CD1c-positive myeloid dendritic cell (primary cell): Measurements from ENCODE around the gene PLIN4.
A peak's percentile ranks its signal among the peaks of the same experiment; 100 is the strongest.

ENCODE experiments used
- DNase-seq: peaks from one replicate; pipeline ENCODE4 v3.0.0-alpha.2; 2016; ENCODE audit errors: extremely low spot score

PLIN4 gene

DNA sequence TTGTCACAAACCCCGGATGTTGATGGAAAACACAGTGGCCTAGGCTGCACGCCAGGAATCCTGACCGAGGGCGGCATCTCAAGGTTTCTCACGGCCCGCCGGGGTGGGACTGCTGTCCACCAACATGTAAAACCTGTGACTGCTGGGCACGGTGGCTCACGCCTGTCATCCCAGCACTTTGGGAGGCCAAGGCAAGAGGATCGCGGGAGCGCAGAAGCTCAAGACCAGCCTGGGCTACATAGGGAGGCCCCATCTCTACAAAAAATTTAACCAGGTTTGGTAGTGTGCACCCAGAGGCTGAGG is 11.2 kb downstream of the PLIN4 start:
- no peak for DNase-seq

DNA sequence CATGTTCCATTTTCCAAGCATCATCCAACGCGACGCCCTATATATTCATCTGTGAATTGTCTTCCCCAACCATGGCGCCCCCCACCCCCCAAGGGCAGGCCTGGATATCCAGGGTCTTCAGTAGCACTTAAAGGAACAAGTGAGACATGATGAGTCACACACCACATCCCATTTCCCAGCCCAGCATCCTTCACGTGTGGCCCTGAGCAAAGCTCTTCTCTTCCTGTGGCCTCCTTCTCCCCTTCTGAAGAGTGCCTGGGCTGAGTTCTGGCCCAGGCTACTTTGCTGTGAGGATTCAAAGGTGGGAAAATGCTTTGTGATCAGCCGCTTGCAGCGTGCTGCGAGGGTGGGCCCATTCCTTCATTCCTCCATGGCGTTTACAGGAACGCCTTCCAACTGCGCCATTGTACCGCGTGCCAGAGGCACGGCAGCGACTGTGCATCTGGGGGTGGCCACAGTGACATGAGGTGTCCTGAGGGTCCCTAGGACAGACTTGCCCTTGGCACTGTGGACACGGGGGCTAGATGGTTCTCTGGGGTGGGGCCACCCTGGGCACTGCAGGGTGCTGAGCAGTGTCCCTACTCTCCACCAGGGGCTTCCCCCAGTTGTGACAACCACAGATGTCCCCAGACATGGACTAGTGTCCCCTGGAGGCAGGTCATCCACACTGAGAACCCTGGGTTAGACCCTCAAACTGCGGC is 11.7 kb downstream of the PLIN4 start:
- DNase-seq, result peak; percentile 38

DNA sequence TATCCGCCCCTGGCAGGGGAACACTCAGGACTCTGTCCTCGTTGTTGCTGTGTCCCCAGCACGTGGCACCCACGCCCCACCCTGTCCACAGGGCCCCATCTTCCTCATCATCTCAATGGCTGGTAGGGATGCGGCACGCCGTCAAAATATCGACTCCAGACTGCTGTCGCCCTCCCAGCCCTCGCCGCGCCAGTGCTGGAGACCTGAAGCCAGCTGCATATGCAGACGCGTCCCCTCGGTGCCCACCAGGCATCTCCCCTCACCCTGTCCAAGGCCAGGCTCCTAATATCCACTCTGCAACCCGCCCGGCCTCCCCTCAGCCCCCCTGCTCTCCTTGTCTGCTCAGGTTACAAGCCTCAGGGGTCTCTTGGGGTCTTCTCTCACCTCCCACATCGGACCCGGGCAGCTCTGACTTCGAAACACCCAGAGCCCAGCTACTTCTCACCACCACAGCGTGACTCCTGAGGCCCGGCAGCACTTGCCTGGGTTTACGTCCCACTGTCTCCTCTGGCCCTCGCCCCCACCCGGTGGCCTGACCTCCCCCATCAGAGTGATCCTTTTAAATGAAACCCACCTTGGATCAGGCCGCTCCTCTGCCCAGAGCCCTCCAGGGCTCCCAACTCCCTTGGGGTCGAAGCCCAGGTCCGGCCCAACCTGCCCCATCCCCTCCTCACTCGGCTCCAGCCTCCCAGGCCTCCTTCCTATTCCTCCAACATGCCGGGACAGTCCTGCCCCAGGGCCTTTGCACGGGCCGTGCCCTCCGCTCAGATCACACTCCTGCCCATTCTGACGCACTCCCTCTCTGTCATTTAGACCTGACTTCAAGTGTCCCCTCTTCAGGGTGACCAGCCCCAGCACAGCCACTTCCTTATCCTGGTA is 12.5 kb downstream of the PLIN4 start:
- no peak for DNase-seq

DNA sequence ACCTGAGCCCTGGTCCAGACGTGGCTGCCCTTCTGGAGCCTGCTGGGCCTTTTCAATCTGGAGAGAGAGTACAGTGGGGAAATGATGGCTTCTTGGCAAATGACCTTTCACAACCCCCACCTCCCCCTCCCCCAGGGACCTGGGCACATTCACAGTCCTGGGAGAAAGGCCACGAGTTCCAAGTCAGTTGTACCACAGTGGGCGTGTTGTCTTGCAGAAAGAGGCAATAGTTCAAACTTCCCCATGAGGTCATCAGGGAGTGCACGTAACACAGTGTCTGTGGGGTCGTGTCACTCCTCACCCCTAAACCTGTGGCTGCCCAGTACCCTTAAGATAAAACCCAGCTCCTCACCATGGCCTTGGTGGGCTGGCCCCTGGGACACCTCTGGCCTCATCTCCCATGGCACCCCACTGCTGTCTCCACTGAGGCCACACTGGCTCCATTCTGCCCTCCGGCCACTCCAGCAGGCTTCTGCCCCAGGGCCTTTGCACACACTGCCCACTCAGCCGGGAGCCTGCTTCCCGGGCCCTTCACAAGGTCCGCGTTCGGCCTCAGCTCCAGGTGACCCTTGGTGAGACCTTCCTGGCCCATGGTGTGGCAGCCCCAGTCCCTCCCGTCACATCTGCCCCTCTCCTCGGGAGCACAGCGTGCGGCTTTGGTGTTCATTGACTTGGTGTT is 13.3 kb downstream of the PLIN4 start:
- DNase-seq, result peak; percentile 74

DNA sequence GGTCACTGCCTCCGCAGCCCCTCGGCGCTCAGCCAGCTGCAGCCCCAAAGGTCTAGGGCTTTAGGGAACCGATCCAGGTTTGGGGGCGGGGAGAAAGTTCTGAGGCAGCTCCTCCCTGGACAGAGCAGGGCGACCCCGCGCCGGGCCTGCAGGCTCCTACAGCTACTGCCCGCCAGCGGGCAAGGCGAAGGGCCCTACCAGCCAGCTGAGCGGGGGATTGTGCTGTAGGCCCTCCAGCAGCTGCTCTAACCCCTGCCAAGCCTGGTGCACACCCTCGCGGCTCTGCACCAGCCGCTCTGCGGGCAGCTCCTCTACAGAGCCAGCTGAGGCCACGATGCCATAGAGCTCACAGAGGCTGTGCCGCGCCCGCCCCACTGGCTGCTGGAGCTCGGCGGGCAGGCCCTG is 14.0 kb downstream of the PLIN4 start:
- no peak for DNase-seq

DNA sequence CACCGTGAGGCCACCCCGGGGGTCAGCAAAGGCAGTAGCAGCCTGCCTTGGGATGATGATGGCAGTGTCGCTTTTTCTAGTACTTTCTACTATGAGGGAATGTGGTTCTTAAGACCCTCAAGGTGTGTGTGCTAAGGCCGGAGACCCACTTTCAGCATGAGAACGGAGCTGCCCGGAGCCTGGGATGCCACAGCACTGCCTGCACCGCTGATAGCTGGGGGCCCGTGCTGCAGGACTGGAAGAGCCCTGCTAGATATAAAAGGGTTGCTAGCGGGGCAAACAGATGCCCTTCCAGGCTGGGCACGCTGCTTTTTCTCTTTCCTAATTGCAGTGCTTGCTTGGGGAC is 14.5 kb downstream of the PLIN4 start:
- DNase-seq, result no peak

DNA sequence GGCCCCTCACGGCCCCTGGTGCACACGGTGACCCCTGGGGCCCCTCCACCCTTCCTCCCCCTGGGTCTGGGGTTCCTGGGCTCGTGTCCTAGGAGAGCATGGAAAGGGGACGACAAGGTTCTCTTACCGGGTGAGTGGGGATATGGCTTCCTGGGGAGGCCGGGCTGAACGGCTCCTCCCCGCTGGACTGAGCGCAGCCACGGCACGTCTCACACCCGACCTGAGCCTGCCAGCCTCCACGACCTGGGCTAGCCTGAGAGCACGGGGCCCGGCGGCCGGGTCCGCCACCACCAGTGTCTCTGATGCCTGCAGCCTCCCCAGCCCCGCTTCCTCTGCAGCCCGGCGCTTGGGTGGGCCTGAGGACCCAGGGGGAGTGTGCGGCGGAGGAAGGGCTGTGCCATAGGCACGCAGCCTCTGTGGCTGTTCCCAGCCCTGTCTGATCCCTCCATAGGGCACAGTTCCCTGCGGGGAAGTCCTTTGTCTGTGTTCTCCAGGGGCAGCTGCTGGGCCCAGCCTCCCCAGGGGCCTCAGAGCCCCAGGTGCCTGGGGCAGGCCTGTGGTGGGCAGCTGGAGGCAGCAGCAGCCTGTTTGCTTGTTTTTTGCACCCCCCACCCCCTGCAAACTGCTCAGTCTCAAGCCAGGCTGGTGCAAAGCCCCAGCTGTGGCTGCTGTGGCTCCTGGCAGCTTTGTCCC is 15.0 kb downstream of the PLIN4 start:
- DNase-seq, result no peak

DNA sequence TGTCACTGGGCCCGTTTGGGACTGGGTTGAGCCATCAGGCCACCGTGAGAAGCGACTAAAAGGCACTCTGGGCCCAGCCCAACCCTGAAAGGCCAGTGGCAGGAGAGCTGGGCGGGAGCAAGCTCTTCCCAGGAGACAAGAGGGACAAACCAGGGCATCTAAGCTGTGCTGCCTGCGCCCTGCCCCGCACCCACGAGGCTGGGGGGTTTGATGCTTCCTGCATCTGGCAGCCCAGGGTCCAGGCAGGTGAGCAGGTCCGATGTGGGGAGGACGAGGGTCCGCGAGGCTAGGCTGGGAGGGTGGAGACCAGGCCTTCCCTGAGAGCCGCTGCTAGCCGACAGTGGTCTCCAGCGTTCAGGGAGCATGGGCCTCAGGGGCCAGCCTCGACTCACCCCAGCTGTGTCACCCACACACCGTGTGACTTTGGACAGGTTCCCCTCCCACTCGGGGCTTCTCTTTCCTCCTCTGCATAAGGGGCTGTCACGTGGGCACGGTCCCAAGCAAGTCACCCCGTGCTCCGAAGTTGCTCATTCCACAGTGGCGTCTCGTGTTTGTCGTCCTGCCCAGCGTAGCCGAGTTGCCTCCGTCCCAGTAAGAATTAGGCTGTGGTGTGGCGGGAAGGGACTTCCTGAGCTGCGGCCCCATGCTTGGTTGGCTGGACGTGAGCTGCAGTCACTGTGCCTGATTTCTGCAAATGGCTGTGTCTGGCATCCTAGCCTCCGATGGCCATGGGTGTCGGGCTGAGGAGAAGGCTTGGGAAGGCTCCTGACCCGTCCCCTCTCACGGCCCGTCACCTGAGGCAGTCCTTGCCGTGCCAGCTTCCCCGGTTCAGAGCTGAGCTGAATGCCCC is 15.8 kb downstream of the PLIN4 start:
- DNase-seq, result no peak

DNA sequence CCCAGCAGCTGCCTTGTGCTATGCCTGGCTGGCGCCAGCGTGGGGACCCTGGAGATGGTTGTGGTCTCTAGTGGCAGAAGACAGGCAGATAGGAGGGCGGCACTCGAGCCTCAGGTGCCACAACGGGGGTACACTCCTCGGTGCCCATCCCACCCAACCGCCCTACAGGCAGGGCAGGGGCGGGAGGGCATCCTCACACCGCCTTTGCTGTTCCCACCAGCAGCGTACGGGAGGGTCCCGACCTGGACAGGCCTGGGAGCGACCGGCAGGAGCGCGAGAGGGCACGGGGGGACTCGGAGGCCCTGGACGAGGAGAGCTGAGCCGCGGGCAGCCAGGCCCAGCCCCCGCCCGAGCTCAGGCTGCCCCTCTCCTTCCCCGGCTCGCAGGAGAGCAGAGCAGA is 16.6 kb downstream of the PLIN4 start:
- no peak for DNase-seq

DNA sequence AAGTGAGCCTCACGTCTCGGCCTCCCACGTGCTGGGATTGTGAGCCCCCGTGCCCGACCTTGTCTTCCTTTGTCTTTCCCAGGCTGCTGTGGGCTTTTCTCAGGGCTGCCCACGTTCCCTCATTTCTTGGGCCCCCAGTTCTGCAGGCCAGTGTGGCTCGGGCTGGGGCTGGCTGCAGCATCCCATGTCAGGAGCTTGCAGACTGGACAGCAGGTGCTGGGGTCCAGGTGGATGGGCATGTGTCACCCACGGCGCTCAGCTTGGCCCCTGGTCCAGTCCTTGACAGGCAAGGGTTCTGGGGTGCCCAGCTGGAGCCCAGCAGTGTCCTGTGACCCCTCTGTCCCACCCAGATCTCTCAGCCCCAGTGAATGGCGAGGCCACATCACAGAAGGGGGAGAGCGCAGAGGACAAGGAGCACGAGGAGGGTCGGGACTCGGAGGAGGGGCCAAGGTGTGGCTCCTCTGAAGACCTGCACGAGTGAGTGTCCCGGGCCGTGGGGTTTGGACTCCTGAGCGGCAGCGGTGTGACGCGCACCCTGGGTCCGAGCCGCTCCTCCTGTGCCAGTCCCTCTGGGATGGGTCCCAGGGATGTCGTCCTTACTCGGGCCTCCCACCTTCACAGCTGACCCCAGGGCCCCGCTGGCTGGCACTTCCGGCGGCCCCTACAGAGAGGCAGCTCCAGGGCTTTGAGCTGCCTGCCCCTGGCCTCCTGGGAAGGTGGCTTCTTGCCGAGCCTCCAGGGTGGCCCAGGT is 17.3 kb downstream of the PLIN4 start:
- no peak for DNase-seq

DNA sequence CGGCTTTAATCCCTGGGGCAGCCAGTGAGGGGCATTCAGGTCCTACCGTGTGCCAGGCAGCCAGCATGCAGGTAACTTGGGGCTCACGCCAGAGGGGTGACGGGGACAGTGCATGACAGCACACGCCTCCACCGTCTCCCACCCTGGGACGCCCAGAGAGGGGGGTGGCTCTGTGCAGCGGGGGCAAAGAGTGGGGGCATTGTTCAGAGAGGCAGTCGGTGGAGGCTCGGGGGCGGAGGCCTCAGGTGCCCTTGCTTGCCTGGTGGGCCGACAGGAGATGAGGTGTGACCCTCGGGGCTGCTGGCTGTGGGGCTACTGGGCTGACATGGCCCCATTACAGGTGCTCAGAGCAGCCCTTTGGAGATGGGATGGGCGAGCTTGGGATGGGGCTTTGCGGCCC is 18.4 kb downstream of the PLIN4 start:
- DNase-seq, result no peak

DNA sequence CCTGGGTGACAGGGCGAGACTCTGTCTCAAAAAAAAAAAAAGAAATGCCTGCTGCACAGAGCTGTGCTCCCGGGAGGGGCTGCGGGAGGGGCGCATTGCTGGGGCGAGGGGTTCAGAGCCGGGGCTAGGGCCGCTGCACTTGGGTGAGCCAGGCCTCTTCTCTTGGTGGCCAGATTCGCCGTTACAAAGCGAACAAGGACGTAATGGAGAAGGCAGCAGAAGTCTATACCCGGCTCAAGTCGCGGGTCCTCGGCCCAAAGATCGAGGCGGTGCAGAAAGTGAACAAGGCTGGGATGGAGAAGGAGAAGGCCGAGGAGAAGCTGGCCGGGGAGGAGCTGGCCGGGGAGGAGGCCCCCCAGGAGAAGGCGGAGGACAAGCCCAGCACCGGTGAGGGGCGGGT is 19.0 kb downstream of the PLIN4 start:
- no peak for DNase-seq

DNA sequence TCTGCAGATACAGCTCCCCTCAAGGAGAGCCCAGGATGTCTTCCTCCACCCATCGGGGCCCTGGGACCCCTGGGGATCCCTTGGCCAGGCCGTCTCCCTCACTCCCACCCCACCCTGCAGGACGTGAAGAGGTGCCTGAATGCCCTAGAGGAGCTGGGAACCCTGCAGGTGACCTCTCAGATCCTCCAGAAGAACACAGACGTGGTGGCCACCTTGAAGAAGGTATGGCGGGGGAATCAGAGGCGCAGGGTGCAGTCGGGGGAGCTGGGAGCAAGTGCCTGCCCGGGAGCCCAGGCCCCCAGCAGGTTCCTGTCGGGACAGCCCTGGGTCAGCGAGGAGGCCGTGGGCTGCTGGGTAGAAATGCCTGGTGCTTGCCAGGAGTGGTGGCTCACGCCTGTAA is 19.6 kb downstream of the PLIN4 start:
- no peak for DNase-seq

DNA sequence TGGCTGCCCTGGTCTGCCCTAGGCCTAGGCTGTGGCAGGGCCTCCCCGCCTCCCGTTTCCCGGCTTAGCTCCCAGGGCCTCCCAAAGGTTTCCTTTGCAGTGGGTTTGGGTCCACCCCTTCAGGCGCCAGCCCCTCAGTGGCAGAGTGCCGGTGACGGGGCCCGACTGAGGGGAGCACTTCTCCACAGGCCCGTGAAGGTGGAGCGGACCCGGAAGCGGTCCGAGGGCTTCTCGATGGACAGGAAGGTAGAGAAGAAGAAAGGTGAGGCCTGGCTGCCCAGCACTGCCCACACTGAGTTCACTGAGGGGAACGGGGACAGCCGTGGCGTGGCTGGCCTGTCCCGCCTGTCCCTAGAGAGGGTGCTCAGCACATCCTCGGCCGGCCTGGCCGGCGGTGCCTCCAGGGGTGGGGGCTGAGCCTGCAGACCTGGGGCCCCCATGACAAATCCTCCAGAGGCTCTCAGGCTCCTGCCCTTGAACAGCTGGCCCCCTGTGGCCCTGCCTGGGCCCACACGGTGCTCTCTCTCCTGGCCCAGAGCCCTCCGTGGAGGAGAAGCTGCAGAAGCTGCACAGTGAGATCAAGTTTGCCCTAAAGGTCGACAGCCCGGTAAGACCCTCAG is 20.4 kb downstream of the PLIN4 start:
- DNase-seq, result no peak

DNA sequence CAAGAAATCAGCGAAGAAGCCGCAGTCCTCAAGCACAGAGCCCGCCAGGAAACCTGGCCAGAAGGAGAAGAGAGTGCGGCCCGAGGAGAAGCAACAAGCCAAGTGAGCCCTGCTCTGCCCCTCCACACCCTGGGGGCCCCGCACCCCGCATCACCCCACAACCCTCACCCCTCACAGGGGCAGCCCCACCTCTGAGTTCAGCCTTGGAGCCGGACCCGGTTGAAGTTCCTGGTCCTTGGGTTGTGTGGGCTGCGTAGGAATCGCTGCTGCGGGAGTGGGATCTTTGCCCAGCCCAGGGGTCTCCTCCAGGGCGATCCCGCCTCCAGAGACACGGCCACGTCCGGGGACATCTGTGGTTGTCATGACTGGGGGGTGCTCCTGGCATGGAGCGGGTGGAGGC is 22.0 kb downstream of the PLIN4 start:
- DNase-seq, result no peak

DNA sequence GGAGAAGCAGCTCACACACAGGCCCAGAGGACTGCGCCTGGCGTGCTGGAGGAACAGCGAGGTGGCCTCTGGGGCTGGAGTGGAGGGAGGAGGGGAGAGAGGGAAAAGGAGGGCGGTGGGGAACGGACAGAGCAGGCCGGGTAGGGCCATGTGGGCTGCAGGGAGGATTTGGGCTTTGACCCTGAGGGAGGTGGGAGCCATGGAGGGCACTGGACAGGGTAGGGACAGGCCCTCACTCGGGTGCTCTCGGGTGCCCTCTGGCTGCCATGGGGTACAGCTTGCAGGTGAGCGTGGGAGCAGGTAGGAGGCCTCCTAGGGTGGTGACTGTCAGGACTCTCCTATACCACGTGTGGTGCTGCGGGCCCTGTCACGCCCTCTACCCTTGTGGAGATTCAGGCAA is 22.8 kb downstream of the PLIN4 start:
- no peak for DNase-seq

DNA sequence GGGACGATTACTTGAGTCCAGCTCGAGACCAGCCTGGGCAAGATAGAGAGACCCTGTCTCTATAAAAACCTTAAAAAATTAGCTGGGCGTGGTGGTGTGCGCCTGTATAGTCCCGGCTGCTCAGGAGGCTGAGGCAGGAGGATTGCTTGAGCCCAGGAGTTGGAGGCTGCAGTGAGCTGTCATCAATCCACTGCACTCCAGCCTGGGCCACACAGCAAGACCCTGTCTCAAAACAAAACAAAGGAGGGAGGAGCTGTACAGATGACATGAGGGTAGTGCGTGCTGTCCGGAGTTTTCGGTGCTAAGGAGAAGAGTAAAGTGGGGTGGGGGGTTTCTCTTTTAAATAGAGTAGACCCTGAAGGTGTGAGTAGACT is 23.6 kb downstream of the PLIN4 start:
- DNase-seq, result no peak

DNA sequence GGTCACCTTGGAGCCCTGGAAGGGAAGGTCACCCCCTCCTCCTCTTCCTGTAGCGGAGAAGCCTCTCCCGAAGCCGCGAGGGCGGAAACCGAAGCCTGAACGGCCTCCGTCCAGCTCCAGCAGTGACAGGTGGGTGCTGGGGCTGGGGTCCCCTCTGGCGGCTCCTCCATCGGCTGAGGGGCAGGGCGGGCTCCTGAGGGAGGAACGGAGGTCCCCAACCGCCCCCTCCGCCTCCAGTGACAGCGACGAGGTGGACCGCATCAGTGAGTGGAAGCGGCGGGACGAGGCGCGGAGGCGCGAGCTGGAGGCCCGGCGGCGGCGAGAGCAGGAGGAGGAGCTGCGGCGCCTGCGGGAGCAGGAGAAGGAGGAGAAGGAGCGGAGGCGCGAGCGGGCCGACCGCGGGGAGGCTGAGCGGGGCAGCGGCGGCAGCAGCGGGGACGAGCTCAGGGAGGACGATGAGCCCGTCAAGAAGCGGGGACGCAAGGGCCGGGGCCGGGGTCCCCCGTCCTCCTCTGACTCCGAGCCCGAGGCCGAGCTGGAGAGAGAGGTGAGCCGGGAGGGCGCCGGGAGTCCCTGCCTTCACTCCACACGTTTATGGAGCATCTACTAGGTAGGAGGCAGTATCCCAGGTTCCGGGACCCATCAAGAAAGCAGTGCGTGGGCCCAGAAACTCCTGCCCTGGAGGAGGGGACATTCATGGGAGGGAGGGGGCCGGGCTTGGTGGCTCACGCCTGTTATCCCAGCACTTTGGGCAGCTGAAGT is 24.2 kb downstream of the PLIN4 start:
- no peak for DNase-seq

DNA sequence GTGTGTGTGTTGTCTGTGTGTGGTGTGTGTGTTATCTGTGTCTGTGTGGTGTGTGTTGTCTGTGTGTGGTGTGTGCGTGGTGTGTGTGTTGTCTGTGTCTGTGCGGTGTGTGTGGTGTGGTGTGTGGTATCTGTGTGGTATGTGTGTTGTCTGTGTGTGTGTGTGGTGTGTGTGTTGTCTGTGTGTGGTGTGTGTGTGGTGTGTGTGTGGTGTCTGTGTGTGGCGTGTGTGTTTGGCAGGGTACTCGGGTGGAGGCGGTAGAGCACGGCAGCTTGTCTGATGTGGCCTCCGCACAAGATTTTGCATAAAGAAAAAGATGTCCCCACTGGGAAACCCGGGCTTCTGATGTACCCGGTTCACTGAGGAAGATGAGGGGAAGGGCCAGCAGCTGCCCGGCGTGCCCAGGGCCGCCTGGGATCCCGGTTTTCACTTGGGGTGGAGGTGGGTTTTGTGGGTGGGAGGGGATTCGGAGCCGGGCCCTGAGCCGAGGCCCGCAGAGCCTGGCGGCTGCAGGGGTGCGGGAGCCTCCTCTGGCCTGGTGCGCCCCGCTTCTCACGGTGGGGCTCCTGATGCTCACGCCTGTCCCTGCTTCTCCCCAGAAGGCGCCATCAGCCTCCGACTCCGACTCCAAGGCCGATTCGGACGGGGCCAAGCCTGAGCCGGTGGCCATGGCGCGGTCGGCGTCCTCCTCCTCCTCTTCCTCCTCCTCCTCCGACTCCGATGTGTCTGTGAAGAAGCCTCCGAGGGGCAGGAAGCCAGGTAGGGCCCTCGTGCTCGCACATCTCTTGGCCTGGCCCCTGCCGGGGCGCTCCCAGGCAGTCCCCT is 25.0 kb downstream of the PLIN4 start:
- no peak for DNase-seq
